GM18511 (cell line): ENCODE measurements around the gene COPZ2.
A peak's percentile ranks its signal among the peaks of the same experiment; 100 is the strongest.
"Not testable (repeated sequence)": the region's sequence is repeated elsewhere in the genome, so short reads cannot be mapped to it uniquely, and the experiment has no call there.

Experiments used
- ATAC-seq: cut with Tn5 transposase; IDR thresholded peaks from one replicate; pipeline ENCODE4 v1.9.1; 2021; ENCODE audit warnings: mild to moderate bottlenecking, moderate library complexity; ENCODE audit not compliant: unreplicated experiment

Gene COPZ2

GRCh38 chr17:48031966-48032365, 5.6 kb downstream of the COPZ2 start:
- no peak for ATAC-seq

GRCh38 chr17:48030531-48030930, 7.1 kb downstream of the COPZ2 start:
- ATAC-seq = no peak

DNA sequence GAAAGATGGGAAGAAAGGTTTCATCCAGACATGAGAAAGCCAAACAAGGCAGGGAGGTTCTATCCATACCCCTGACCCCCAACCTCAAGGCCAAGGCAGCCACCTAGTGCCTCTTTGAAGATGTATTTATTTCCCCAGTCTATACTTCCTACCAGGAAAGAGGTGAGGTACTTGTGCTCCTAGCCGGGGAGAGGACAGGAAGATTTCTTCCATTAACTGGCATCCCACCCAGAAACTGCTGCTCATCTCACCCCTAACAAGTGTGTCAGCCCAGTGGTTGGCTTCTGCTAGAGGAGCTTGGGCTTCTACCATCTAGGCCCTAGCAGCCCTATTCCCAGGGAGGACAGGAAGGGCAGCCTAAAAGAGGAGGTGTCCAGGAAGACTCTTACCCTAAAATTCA, 8.9 kb downstream of the COPZ2 start:
- ATAC-seq = no peak

DNA sequence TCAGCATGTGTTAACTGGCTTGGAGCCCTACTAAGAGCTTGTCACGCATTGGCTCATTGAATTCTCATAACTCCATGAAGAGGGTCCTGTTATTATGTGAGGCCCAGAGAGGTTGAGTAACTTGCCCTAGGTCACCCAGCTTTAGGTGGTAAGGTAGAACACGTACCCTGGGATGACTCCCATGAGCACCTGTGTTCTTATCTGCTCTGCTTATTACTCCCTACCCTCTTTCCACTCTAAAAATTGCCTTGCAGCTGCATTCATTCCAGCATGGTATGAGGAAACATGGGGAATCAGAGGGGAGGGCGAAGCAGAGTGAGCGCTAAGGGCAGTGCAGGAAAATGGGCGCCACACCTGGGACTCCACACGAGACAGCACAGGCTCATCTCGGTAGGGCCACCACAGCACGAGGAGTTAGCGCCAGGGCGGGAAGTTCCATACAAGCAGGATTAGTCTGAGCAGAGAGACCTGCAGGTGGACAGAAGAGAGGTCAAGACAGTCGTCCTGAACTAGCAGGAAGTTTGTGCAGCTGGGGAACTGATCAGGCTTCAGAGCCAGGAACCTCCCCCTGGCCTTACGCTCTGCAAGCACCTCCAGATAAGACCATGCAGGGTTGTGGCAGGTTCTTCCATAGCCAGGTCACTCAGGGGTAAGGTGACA, 10.1 kb downstream of the COPZ2 start:
- ATAC-seq = no peak

DNA sequence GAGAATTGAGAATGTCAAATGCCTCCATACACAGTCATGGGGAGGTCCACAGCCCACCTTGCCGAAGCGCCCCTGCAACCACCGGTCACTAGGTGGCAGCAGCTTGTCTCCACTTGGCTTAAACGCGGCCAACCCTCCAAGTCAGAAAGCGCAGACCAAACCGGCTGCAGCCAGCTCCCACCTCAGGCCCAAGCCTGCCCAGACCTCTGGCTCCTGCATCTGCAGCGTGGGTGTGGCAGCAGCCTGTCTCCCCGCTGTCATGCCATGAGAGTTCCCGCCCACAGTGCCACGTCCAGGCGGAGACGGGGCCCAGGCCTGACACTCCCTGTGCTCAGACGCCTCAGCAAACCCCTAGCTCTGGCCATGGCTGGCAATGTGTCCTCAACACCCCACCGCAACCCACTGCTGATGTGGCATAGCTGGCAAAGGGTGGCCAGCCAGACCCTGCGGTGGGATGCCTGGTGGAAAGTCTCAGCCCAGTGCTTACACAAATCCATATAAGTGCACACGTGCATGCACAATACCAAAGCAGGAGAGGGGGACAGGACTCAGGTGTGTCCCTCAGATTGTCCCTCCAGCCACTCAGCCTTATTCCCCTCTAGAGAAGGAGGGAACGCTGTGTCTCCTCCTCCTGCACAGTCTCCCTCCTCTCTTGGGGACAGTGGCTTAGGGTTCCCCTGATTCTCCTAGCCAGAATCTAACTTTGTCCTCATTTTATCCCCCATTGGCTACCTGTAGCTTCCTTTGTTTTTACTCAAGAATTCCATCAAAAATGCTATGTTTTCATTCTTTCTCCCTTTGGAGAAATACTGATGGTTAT, 10.9 kb downstream of the COPZ2 start:
- no peak for ATAC-seq

- no peak for ATAC-seq
Observed at GRCh38 chr17:48025904-48026501, 11.6 kb downstream of the COPZ2 start.

GRCh38 chr17:48025040-48025903, 12.3 kb downstream of the COPZ2 start:
- ATAC-seq = peak; percentile 83

GRCh38 chr17:48024149-48025039, 13.2 kb downstream of the COPZ2 start:
- ATAC-seq = peak; percentile 5

- ATAC-seq = no peak
Observed at GRCh38 chr17:48023400-48024148, 14.0 kb downstream of the COPZ2 start.

DNA sequence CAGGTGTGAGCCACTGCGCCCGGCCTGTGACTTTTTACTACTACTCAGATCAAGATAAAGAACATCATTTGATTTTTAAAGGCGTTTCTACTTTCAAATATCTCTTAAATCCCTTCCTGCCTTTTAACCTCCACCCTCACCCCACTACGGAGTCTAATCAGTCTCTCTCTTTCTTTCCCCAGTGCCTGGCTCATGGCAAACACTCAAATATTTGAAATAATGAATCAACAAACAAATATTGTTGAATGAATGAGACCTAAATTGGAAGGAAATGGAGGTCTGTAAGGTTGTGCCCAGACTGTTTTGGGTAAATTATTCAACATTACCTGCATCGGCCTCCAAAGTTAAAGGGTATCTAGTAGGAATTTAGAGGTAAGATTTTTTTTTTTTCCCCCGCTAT, 14.7 kb downstream of the COPZ2 start:
- no peak for ATAC-seq

DNA sequence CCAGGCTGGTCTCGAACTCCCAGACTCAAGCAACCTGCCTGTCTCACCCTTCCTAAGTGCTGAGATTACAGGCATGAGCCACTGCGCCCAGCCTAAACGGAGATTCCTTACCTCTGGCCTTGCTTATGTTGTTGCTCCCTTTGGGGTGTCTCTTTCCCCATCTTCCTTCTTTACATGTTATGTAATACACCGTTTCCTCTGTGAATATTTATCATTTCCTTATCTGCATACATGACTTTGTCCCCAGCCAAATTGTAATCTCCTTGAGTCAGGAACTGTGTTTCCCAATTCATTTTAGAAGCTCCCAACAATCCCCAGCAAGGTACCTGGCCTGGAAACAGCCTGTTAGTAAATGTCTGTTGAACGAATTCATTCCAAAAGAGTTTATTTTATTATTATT, 15.7 kb downstream of the COPZ2 start:
- ATAC-seq = no peak

- ATAC-seq = not testable (repeated sequence)
Observed at GRCh38 chr17:48017817-48018158, 19.8 kb downstream of the COPZ2 start.

DNA sequence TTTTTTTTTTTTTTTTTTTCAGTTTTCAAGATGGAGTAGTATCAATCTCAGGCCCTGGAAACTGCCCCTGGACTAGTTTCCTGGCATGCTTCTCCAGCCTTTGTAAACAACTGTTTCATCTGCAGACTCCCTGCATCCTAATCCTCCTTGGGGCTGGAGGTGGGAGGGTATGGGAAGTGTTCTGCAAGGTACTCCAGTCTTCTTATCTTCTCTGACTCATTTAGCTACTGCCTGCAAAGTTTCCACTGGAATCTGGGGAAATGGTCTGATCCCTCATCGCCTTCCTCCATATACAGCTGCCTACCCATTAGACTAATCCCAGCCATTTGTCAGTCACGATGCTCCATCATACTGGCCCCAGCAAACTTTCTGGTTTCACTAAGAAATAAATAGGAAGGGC, 21.5 kb downstream of the COPZ2 start:
- ATAC-seq = no peak

DNA sequence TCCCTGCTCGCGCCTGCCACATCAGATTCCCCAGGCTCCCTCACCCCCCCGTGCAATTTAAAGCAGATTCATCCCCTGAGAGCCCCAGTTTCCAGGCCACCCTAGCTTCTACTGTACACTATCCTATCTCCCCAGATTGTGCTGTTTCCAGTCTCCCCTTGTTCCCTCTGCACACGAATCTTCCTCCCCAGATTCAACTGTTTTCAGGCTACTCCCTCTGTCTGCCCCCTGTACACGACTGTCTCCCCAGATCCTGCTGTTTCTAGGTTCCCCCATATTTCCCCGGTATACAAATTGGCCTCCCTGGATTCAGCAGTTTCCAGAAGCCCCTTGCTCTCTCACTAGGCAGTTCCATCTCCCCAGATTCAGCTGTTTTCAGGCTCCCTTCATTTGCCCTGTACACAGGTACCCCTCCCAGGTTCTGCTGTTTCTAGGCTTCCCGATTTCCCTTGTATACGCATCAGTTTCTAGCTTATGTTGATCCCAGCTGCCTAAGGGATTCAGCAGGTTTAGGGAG, 22.9 kb downstream of the COPZ2 start:
- ATAC-seq = no peak

DNA sequence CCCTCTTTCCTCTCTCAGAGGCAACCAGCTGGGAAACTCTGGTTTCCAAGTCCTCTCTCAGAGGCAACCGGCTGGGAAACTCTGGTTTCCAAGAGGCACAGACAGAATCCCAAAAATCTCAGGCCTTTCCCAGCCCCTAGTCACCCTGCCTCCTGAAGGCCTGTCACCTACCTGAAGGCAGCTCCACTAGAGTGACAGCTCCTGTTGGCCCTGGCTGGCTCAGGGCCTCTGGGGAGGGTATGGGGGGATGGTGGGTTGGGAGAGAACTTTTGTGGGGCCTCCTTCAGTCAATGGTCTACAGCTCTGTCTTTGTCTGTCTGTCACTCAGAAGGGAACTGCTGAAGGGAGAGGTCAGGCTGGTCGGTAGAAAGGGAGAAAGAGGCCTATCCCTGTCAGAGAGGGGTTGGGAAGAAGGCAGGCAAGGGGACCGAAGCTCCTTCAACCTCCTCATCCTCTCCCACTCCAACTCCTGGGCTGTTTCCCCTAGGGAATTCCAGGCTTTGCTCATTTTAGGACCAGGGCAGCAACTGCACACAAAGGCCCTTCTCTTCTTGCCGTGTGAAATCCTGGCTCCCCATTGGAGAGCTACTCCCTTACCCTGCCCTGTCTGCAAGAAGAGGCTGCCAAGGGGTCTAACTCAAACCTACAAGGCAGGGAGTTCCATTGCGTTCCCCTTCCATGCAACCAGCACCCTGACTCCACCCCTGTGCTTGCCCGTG, 23.6 kb downstream of the COPZ2 start:
- no peak for ATAC-seq

DNA sequence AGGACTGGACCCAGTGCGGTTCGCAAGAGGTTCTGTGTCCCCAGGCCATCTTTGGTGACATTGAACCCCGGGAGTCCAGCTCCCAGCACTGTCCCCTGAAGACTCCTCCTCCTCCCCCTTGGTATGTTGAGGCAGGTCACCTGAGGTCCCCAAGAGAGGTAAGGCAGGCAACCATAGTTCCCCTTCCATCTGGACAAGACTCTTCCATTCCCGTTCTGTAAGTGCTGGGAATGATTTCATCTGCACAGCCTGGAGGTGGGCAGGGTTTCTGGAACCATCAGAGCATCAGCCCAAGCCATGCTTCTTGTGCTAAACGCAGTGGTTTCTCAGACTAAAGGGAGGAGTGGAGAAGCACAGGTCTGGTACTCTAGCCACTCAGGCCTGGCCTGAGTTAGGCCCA, 24.9 kb downstream of the COPZ2 start:
- ATAC-seq = no peak

DNA sequence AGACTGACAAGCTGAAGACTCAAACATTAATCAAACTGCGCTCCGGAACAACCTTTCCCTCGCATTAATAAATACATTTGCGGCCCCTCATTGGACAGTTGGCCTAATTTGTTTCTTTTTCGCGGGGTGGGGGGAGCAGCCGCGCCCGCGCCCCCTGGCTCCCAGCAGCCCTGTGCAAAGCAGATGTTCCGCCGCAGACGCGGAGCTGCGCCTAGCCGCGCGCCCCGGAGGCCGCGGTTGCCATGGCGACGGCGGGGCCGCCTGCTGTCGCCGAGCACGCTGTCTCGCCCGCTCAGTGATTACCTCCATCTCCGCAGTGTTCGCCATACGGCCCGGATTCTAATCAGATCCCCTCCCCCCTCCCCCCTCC, 25.5 kb downstream of the COPZ2 start:
- no peak for ATAC-seq

GRCh38 chr17:48011405-48012150, 26.0 kb downstream of the COPZ2 start:
- ATAC-seq = no peak
